Measurements from ENCODE around the gene PPARA.
"Not testable (repeated sequence)": the region's sequence is repeated elsewhere in the genome, so short reads cannot be mapped to it uniquely, and the experiment has no call there.

PPARA gene

DNA sequence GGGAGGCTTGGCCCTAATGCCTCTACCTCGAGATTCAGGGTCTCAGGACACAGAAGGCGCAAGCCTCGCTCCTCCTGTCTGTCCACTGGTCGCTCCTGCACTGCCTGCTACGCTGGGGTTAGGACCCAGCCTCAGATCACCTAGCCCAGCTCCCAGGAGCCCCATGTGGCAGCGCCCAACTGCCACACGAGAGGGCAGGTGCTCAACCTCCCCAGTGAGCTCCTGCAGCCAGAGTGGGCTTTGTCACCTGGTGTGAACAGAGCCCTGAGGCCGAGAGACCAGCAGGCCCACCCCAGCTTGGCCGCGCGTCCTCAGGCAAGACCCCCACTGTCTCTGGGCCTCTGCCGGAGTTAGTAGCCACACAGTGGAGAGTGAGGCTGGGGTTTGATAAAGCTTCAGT is 21.7 kb upstream of the PPARA start:
- FAIRE-seq = no peak

GRCh38 chr22:46129390-46130041 is 20.8 kb upstream of the PPARA start:
- FAIRE-seq = no peak

DNA sequence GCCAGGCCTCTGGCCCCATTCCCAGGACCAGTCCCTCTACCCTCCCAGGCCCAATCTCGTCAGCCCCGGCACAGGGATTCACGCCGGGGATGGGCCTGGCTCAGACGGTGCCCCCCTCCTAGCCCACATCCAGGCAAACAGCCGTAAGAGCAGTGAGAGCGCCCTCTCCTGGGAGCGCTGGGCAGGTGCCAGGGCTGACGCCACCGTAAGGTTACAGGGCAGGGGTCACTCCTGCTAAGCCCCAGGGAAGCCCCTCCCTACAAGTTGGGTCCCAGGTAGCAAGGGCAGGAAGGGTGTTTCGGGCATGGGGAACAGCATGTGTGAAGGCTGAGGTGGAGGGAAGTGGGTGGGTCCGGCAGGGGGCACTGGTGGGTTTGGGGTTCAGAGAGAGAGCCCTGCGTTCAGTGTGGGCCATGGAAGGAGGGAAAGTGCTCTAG is 19.2 kb upstream of the PPARA start:
- no peak for FAIRE-seq

GRCh38 chr22:46132193-46132829 is 18.0 kb upstream of the PPARA start:
- FAIRE-seq = not testable (repeated sequence)

GRCh38 chr22:46132830-46133587 is 17.3 kb upstream of the PPARA start:
- no peak for FAIRE-seq

DNA sequence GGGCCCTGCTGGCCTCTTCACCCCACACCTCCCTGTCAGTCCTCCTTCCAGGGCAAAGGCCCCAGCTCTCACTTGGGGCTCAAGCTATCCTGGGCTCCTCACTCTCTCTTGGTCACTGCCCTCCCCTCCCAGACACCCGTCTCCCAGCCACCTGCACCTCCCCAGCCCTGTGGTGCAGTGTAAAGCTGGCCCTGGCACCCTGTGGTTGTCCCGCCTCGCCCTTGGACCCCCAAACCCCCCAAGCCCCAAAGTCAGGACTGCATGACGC is 16.8 kb upstream of the PPARA start:
- FAIRE-seq = no peak

DNA sequence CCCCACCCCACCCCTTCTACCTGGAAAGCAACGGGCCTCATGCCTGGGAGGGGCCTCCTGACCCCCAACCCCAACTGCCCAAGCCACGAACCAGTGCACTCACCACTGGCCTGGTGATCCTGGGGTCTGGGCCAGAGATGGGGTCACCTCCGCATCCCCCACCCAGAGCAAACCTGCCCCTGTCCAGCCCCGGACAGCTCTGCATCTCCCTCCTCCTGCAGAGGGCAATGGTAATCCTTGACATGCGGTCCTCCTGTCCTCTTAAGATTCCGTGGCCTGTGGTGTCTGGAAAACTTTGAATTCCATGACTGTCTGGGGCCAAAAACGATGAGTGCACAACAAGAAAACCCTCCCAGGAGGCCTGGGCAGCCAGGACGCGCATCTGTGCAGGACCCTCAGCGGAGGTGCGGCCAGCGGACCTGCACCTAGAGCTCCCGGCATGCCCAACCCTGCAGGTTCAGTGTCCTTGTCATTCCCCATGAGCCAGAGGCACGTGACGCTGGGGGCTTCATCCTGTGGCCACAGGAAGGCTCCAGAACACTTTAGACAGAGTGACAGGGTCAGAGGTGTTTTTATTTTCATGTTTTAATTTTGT is 16.1 kb upstream of the PPARA start:
- no peak for FAIRE-seq

DNA sequence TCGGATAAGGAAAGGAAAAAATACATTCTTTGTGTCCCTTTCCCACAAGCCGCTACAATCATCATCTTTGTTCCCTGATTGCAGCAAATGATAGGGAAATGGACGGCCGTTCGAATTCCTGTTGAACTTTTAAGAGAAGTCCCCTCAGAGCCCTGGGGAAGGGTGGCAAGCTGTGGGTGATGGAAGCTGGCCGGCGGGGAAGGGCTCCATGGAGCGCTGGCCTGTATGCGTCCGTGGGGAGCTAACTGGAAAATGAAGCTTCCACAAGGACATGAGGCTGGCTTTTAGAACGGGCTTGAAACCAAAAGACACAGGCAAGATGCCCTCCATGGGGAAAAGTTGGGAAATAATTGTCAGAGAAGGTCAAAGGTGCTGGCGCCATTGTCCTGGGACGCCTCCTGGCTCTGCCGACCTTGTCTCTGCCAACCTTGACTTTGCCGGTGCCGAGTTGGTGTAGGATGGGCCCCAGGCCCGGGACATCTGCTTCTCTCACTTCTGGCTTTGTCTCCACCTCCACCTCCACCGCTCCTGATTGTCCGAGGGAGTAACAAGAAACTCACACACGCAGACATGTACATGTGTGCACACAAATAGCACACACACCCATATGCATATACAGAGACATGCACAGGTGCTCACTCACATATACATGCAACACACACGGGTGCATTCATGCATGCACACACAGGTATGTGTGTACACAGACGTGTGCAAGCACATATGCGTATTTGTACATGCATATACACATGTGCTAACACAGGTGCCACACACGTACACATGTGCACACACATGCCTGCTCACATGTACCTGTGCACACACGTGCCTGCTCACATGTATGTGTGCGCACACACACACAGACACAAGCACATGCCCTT is 14.5 kb upstream of the PPARA start:
- FAIRE-seq = no peak

DNA sequence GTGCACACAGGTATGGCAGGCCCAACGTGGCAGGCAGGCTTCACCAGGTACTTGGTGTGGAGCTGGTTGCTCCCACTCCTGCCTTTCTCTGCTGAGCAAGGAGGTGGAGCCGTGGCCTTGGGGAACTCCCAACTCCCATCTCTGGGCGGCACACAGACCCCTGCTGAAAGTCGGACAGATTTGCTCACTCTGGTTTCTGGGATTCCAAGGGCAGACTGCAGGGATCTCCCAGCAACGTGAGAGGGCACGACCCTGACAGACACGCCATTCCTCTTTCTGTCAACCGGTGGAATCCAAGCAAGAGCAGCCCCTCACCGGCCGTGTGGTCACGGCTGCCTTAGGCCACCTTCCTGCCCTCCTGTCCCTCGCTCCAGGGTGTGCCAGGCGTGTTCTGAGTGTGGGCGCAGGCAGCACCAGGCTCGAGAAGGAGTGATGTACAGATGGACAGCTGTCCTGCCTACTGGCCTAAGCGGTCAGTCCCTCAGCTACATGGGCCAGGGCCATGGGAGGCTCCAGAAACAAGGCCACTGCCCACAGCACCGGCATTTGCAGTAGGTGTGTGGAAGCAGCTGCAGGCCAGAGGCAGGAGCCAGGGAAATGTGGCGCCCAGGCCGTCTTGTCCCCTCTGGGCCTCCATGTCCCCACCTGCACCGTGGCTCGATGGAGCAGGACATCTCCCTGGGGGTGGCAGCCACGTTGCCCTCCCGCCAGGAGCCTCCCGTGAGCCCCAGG is 13.7 kb upstream of the PPARA start:
- FAIRE-seq = no peak

GRCh38 chr22:46137218-46137766 is 13.0 kb upstream of the PPARA start:
- FAIRE-seq = no peak

GRCh38 chr22:46138058-46138797 is 12.1 kb upstream of the PPARA start:
- FAIRE-seq = no peak

DNA sequence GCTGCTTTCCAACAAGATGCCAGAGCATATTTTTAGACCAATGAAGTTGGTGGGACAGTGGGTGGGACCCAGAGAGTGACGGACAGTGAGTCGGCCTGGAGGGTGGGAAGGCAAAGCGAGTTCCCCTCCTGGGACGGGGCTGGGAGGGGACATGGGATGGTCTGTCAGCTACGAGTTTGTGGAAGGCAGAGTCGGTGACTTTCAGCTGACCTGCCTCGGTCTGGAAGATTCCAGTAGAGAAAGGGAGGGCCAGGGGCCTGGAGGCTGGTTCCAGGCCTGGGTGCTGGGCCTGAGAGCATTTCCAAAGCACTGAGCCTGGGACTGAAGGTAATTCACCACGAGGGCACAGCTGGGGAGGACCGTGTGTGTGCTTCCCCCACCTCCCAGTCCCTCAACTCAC is 10.9 kb upstream of the PPARA start:
- not testable (repeated sequence) for FAIRE-seq

GRCh38 chr22:46139895-46140350 is 10.4 kb upstream of the PPARA start:
- no peak for FAIRE-seq

- no peak for FAIRE-seq
Observed at GRCh38 chr22:46140989-46141928, 9.1 kb upstream of the PPARA start.

DNA sequence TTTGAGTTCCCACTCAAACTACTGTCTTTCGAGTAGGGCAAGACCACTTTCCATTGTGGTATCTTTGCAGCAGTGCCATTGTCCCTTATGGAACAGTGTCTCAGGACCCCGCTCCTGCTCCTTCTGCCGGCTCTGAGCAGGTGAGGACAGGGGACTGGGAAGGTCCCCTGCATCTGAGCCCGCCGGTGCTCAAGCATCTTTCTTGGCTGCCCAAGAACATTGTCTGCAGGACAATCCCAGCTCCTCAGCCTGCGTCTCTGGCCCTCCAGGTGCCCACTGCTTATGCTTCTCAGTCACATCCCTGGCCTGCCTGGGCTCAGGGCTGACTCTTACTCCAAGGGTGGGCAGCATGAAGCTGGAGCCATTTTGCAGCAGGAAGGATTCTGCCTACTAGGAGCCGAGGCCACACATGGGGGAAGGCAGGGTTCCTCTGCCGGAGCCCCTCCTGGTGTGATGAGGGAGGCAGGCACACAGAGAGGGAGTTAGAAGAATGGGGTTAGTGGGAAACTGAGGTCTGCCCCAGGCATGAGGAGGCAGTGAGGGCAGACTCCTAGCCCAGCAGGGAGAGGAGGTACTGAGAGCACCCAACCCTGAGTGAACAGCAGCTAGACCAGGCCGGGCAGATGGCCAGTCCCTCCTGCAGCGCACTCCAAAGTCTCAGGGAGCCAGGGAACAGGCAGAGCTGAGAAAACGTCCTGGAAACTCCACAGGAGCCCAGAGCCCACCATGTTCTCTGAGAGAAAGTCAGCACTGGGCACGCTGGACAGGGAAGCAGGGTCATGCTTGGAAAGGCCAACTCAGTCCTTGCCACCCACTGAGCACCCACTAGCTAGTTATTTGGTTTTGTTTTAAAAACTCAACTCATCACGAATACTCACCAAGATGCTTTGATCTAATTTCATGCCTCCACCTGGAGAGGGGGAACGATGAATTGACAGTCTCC is 7.5 kb upstream of the PPARA start:
- FAIRE-seq = no peak

- FAIRE-seq = no peak
Observed at GRCh38 chr22:46143491-46144147, 6.7 kb upstream of the PPARA start.

DNA sequence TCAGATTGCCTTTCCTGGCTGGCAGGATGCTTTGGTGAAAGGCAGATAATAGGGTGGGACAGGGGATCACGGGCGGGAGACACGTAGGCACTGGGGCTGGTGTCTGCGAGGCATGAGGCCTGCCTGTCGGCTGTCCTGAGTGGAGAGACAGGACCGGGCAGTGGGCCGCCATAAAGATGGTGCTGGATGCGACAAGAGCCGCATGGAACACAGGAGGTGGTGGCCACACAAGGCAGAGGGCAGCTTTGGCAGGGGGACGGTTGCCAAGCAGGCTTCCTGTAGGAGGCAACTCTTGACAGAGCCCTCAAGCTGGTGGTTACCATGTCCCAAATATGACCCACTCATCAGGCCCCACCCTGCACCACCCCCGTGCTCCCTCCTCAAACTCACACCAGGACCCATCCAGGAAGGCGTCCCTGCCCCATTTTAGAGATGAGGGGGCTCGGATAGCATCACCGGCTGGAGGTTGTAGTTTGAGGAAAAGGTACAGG is 4.9 kb upstream of the PPARA start:
- FAIRE-seq = no peak

GRCh38 chr22:46145896-46146295 is 4.4 kb upstream of the PPARA start:
- FAIRE-seq = no peak

Data from G401.6 (cell line).